ENCODE data around the gene LEFTY2.
"Not testable (repeated sequence)": the region's sequence is repeated elsewhere in the genome, so short reads cannot be mapped to it uniquely, and the experiment has no call there.

LEFTY2 gene

DNA sequence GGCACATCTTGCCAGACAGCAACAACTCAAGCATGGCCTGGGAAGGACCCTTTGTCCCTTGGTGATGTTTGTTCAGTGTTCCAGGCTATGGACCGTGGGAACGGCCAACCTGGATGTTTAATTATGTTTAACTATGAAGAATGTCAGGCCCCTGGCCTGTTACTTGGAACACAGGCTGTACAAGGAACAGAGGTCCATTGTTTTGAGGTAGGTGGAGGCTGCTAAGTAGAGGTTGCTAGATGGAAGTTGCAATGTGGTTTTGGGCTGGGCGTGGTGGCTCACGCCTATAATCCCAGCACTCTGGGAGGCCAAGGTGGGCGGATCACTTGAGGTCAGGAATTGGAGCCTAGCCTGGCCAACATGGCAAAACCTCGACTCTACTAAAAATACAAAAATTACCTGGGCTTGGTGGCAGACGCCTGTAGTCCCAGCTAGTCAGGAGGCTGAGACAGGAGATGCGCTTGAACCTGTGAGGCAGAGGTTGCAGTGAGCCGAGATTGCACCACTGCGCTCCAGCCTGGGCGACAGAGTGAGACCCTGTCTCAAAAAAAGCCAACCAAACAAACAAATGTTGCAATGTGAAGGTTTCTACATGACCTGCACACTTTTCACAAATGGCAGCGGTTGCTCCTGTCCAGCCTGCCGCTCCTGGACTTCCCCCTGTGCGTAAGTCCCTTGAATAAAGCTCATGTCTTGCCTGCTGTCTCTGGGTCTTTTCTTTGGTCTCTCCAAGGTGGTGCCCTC lies 49.6 kb downstream of the LEFTY2 start:
- H3K4me3 ChIP-seq (ENCODE audit: low read depth, low read length): no peak overlapping the region
- TF ChIP-seq, protein P1, sequence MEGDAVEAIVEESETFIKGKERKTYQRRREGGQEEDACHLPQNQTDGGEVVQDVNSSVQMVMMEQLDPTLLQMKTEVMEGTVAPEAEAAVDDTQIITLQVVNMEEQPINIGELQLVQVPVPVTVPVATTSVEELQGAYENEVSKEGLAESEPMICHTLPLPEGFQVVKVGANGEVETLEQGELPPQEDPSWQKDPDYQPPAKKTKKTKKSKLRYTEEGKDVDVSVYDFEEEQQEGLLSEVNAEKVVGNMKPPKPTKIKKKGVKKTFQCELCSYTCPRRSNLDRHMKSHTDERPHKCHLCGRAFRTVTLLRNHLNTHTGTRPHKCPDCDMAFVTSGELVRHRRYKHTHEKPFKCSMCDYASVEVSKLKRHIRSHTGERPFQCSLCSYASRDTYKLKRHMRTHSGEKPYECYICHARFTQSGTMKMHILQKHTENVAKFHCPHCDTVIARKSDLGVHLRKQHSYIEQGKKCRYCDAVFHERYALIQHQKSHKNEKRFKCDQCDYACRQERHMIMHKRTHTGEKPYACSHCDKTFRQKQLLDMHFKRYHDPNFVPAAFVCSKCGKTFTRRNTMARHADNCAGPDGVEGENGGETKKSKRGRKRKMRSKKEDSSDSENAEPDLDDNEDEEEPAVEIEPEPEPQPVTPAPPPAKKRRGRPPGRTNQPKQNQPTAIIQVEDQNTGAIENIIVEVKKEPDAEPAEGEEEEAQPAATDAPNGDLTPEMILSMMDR (conservative IDR thresholded peaks at IDR 0.05; ENCODE audit: low read depth, low read length): no peak
- DNase-seq (ENCODE audit: low read depth): no peak

DNA sequence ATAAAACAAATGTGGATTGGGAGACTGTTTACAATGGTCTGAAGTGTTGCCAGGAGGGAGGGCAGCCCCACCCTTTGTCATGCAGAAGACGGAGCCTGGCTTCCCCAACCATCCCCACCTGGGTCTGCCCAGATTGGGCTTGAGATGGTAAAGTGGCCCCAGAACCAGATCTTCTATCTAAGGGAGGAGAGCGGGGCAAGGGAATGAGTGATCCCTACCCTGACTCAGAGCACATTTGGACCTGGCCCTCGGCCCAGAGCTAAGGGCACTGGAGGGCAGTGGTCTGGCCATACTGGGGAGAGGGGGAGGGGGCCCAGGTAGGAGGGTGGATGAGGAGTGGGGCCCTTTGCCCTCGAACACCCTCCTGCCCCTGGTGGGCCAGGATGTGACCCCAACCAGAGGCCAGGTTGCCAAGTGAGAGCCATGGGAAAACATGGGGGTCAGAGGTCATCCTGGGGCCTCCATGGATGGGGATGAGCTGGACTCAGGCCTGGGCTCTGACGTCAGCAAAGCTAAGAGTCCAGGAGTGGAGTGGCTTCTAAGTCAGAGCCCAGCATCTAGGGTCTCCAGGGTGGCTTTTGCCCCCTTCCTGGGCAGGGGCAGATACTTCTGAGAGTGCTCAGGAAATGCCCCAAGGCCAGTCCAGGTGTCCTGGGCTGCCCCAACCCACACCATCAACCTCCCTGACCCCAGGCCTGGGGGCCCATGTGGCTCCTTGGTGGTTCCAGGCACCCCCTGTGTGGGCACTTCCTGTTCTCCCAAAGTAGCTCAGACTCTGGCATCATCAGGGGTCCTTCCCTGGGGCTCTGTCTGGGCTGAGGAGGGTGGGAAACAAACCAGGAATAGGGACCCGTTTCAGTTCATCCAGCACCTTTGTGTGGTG lies 50.4 kb downstream of the LEFTY2 start:
- DNase-seq (ENCODE audit: low read depth): no peak
- no peak overlapping the region for H3K4me3 ChIP-seq (ENCODE audit: low read depth, low read length)
- TF ChIP-seq, protein P1 (conservative IDR thresholded peaks at IDR 0.05; ENCODE audit: low read depth, low read length): no peak

DNA sequence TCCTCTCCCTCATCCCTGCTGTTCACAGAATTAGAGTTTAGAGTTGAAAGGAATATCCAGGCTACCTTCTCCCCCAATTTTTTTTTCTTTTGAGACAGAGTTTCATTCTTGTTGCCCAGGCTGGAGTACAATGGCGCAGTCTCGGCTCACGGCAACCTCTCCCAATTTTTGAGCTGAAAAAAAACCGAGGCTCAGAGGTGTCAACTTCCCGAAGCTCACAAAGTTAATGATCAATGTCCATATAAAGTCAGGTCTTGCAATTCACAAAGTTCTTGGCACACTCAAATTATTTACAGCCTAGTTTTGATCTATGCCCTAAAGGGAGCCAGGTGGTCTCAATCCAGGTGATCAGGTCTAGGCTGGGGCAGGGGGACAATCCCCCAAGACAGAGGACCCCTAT lies 51.3 kb downstream of the LEFTY2 start:
- no peak for DNase-seq (ENCODE audit: low read depth)
- TF ChIP-seq, protein P1 (conservative IDR thresholded peaks at IDR 0.05; ENCODE audit: low read depth, low read length): no peak
- H3K4me3 ChIP-seq (ENCODE audit: low read depth, low read length): no peak overlapping the region

DNA sequence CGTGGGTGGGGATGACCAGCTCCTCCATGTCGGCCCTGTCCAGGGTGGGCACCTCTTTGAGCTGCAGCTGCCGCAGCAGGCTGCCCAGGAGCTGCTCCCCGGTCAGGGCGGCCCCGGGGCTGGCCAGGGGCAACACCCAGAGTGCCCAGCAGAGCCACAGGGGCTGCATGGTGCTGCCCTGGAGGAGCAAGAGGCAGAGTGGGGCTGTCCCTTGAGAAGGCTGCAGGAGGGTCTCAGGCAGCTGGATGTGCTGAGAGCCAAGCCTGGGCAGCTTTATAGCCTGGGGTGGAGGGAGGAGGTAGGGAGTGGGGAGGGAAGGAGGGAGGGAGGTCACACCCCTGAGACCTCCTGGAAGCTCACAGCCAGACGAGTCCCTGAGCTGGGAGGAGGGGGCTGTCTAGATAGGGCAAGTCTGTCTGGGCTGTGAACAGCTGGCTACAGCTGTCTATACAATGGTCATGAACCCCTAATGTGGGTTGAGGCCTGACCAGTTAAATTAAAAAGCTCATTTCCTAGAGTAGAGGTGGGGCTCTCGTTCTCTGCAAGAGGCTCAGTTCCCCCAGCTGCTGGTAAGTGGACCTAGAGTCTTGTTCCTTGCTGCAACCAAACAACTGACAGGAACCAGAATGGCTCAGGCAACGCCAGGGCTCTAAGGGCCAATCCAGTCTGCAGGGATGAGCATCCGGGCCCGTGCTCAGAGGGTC lies 52.0 kb downstream of the LEFTY2 start, which contains the start of gene LEFTY1:
TSS of gene LEFTY1 (minus strand) at position 249 of the 704 bp plus-strand sequence. CDS start at position 169, 80 bp downstream.
- no peak within 1 kb of the TSS for H3K4me3 ChIP-seq (ENCODE audit: low read depth, low read length)
- TF ChIP-seq, protein P1 (conservative IDR thresholded peaks at IDR 0.05; ENCODE audit: low read depth, low read length): no peak
- no peak for DNase-seq (ENCODE audit: low read depth)

DNA sequence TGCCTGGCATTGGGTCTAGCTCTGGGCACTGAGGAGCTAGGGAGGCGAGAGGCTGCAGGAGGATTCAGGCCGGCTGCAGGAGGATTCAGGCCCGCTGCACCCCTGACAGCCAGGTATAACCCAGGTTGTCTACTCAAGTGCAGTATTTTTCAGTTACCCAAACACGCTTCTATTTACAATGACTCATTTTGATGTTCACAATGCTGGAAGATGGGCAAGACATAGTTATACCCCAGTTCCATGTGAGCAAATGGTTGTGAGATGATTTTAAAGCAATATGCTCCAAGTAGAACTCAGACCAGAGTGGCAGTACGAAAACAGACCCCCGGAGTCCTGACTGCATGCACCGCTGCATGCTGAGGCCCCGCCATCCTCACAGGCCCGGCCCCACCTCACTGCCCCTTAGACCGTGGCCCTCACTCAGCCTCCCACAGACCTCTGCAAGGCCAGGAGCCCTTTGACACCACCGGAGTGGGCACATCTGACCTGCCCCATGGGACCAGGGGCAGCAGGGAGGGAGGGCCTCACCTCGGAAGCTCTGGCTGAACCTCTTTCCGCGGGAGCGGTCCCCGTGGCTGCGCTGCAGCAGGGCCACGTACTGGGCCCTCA lies 52.6 kb downstream of the LEFTY2 start:
- no peak overlapping the region for H3K4me3 ChIP-seq (ENCODE audit: low read depth, low read length)
- TF ChIP-seq, protein P1 (conservative IDR thresholded peaks at IDR 0.05; ENCODE audit: low read depth, low read length): no peak
- no peak for DNase-seq (ENCODE audit: low read depth)

DNA sequence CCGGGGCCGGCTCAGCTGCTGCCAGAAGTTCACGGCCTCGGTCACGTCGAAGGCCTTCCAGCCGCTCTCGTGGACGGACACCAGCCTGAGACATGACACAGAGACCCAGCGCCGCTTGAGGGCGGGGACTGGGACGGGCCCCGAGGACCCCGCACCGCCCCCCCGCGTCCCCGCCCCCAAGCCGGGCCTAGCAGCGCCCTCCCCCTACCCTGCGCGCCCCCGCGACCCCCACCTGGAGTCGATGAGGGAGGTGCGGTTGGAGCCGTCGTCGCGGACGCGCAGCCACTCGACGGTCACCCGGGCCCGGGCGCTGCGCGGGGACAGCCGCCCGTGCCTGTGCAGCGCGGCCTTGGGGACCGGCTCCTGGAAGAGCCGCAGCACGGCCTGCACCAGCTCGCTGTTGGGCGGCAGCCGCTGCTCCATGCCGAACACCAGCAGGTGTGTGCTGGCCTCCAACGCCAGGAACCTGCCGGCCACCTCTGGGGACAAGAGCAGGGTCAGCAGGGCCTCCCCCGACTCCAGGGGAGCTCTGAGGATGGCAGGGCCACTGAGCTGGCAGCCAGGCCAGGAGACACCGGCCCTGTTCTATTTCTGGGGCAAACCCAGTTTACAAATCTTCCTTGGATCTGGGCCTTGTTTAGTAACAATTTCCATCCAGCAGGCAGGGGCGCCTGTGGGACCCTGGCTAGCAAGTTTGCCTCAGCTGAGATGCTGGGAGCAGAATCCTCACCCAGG lies 53.3 kb downstream of the LEFTY2 start:
- H3K4me3 ChIP-seq (ENCODE audit: low read depth, low read length); DNase-seq (ENCODE audit: low read depth): not testable (repeated sequence)

Data from choroid plexus epithelial cell (primary cell).